GM23338 (cell line): ENCODE data around the gene TJP1. TPM values are rescaled to one million over a fixed set of nuclear protein-coding genes. Genes with fewer than 3 reads are reported as not detected.
A peak's percentile ranks its signal among the peaks of the same experiment; 100 is the strongest.

Experiments used
- ATAC-seq: fragments of 200-7000 bp; cut with Tn5 transposase; 3 replicates; pipeline ENCODE4 v1.9.1; 2020
- DNase-seq: peaks from one replicate; pipeline ENCODE4 v3.0.0-alpha.2; 2015; ENCODE audit warnings: low spot score
- H2AFZ ChIP-seq: fragments of 200-600 bp; sonication (generic); 2 replicates; pipeline ENCODE4 v1.8.0; 2016; ENCODE audit warnings: antibody characterized with exemption, mild to moderate bottlenecking, moderate library complexity
- H3F3A ChIP-seq: fragments of 200-600 bp; sonication (generic); replicated peaks from 2 replicates; pipeline ENCODE4 v1.8.0; 2017; ENCODE audit warnings: antibody characterized with exemption, mixed run types, low read depth
- H3K27ac ChIP-seq: fragments of 200-600 bp; sonication (generic); 2 replicates; pipeline ENCODE4 v1.6.1; 2016; ENCODE audit warnings: low read depth
- H3K27me3 ChIP-seq: fragments of 200-600 bp; sonication (generic); 2 replicates; pipeline ENCODE4 v1.8.0; 2016; ENCODE audit warnings: mild to moderate bottlenecking, mixed run types, moderate library complexity; ENCODE audit not compliant: insufficient read depth
- H3K36me3 ChIP-seq: fragments of 200-600 bp; sonication (generic); 2 replicates; pipeline ENCODE4 v1.8.0; 2016; ENCODE audit warnings: mild to moderate bottlenecking; ENCODE audit not compliant: insufficient read depth
- H3K4me1 ChIP-seq: fragments of 200-600 bp; sonication (generic); 2 replicates; pipeline ENCODE4 v1.8.0; 2016; ENCODE audit warnings: mild to moderate bottlenecking, moderate library complexity; ENCODE audit not compliant: insufficient read depth
- H3K4me2 ChIP-seq: fragments of 200-600 bp; sonication (generic); 2 replicates; pipeline ENCODE4 v1.7.1; 2017; ENCODE audit warnings: mixed run types
- H3K4me3 ChIP-seq: fragments of 200-600 bp; sonication (generic); 2 replicates; pipeline ENCODE4 v1.6.1; 2016; ENCODE audit warnings: mixed run types
- H3K79me2 ChIP-seq: fragments of 200-600 bp; sonication (generic); replicated peaks from 2 replicates; pipeline ENCODE4 v1.8.0; 2017; ENCODE audit warnings: mild to moderate bottlenecking; ENCODE audit not compliant: insufficient read depth
- H3K9me2 ChIP-seq: fragments of 200-600 bp; sonication (generic); 2 replicates; pipeline ENCODE4 v1.8.0; 2017; ENCODE audit not compliant: insufficient read depth
- H4K20me1 ChIP-seq: fragments of 200-600 bp; sonication (generic); replicated peaks from 2 replicates; pipeline ENCODE4 v1.8.0; 2017; ENCODE audit warnings: mild to moderate bottlenecking; ENCODE audit not compliant: insufficient read depth
- H3K27ac Mint-ChIP-seq: 2 replicates; pipeline ENCODE4 v1.8.0; 2020; ENCODE audit warnings: inconsistent platforms, mild to moderate bottlenecking, moderate library complexity, mixed read lengths
- H3K27me3 Mint-ChIP-seq: 3 replicates; pipeline ENCODE4 v1.8.0; 2022; ENCODE audit warnings: low read depth, mild to moderate bottlenecking, moderate library complexity, mixed read lengths, inconsistent platforms; ENCODE audit not compliant: insufficient read depth, poor library complexity
- H3K36me3 Mint-ChIP-seq: 3 replicates; pipeline ENCODE4 v1.8.0; 2021; ENCODE audit warnings: low read depth, mild to moderate bottlenecking, inconsistent platforms, moderate library complexity, mixed read lengths
- H3K4me1 Mint-ChIP-seq: 3 replicates; pipeline ENCODE4 v1.8.0; 2020; ENCODE audit warnings: mild to moderate bottlenecking, inconsistent platforms, mixed read lengths
- H3K4me3 Mint-ChIP-seq: 3 replicates; pipeline ENCODE4 v1.8.0; 2021; ENCODE audit warnings: moderate library complexity, mild to moderate bottlenecking, inconsistent platforms, mixed read lengths
- H3K9me3 Mint-ChIP-seq: 3 replicates; pipeline ENCODE4 v1.8.0; 2020; ENCODE audit warnings: moderate library complexity, mild to moderate bottlenecking, inconsistent platforms, mixed read lengths
- CTCF ChIP-seq, 2 experiments: fragments of 200-600 bp in 1 of 2; sonication (generic) in 1 of 2; conservative IDR thresholded peaks; 2 replicates each; pipeline versions ENCODE4 v1.5.1 to v1.6.1; 2016 to 2017; ENCODE audit warnings: antibody characterized with exemption in 2 of 2, low read depth in 2 of 2, mild to moderate bottlenecking in 2 of 2, moderate library complexity in 1 of 2
- EZH2 ChIP-seq: fragments of 200-600 bp; sonication (generic); IDR thresholded peaks from one replicate; pipeline ENCODE4 v1.8.0; 2017; ENCODE audit warnings: antibody characterized with exemption, mild to moderate bottlenecking, low read depth; ENCODE audit not compliant: unreplicated experiment
- JUNB ChIP-seq: IDR thresholded peaks from one replicate; pipeline ENCODE4 v1.6.1; 2016; ENCODE audit warnings: antibody characterized with exemption; ENCODE audit not compliant: unreplicated experiment
- ZNF331 ChIP-seq: fragments of 250-450 bp; sonication (Bioruptor Pico); IDR thresholded peaks from 2 replicates; pipeline ENCODE4 v1.5.0; 2020; ENCODE audit warnings: low read depth, mild to moderate bottlenecking, moderate library complexity
- ZNF462 ChIP-seq: fragments of 250-450 bp; sonication (Bioruptor Pico); IDR thresholded peaks from 2 replicates; pipeline ENCODE4 v1.5.0; 2020; ENCODE audit warnings: mild to moderate bottlenecking, moderate library complexity
- polyA plus RNA-seq: library from polyadenylated mRNA; unstranded; fragments of >200 nt; fragmentation: Nextera tagmentation; extraction: Ambion mirVana; gene quantifications from 2 replicates; pipeline ENCODE4 v1.2.1, GENCODE V29; 2016
- total RNA-seq: library from RNA; depleted of rRNA; stranded (reverse); fragments of >200 nt; shearing (Covaris generic); gene quantifications from 2 replicates; pipeline ENCODE4 v1.2.3, GENCODE V29; 2014

TJP1 gene
- total and polyA plus RNA-seq, 2 experiments from 2014 or later = 76.2 to 116 TPM

- no peaks in the 10 kb centered on the region for H3F3A ChIP-seq
- Mint-ChIP-seq H3K27me3 (peaks cover 20% of the 10 kb centered on the region), H3K9me3 (peaks cover 2% of the 10 kb centered on the region; the same call in 1 of the 3 replicates), H3K4me1 (peaks cover 14% of the 10 kb centered on the region), H3K27ac (no peak overlapping the region), H3K4me3 (no peak overlapping the region), H3K36me3 (no peaks in the 10 kb centered on the region; the same call in 2 of the 3 replicates)
- H3K36me3 ChIP-seq = no peaks in the 10 kb centered on the region
- H3K27ac ChIP-seq = no peak overlapping the region
- H3K79me2 ChIP-seq = no peaks in the 10 kb centered on the region
- H4K20me1 ChIP-seq = no peaks in the 10 kb centered on the region
- no peak overlapping the region for H3K4me3 ChIP-seq
- TF ChIP-seq CTCF (conservative IDR thresholded peaks at IDR 0.05; ENCODE audit: low read depth in 2 of 2) (peak; percentile 31 to 38; a peak in 3 of 4 replicates), EZH2 (no peak)
- peaks cover 13% of the 10 kb centered on the region; the same call in 1 of the 2 replicates for H3K4me1 ChIP-seq
- peaks cover 6% of the 10 kb centered on the region for H3K27me3 ChIP-seq
- H3K9me2 ChIP-seq = no peaks in the 10 kb centered on the region
- ATAC-seq (no peak), DNase-seq (no peak)
- no peak overlapping the region for H3K4me2 ChIP-seq
- no peak overlapping the region for H2AFZ ChIP-seq
Measured at GRCh38 chr15:29680465-29681165, 141.7 kb downstream of the TJP1 start.

GRCh38 chr15:29678504-29679034 lies 143.7 kb downstream of the TJP1 start:
- H3K4me1 Mint-ChIP-seq = peaks cover 18% of the 10 kb centered on the region
- Histone ChIP-seq H4K20me1 (no peaks in the 10 kb centered on the region), H3K4me2 (no peak overlapping the region), H3K79me2 (no peaks in the 10 kb centered on the region), H3K36me3 (no peaks in the 10 kb centered on the region), H3K27ac (no peak overlapping the region), H3F3A (0 out of 2 replicates have a peak, but pooled peaks cover under 1% of the 10 kb centered on the region), H3K4me3 (no peak overlapping the region), H3K9me2 (no peaks in the 10 kb centered on the region), H2AFZ (no peak overlapping the region), H3K4me1 (peaks cover 16% of the 10 kb centered on the region), H3K27me3 (peaks cover 12% of the 10 kb centered on the region)
- no peaks in the 10 kb centered on the region; the same call in 2 of the 3 replicates for H3K9me3 Mint-ChIP-seq
- no peak for TF ChIP-seq ZNF331 (CRISPR knock-in tag)
- no peak for DNase-seq
- H3K27me3 Mint-ChIP-seq = peaks cover 24% of the 10 kb centered on the region
- no peak overlapping the region for H3K4me3 Mint-ChIP-seq
- no peak for ATAC-seq
- no peak overlapping the region for H3K27ac Mint-ChIP-seq
- H3K36me3 Mint-ChIP-seq = no peaks in the 10 kb centered on the region

- Histone ChIP-seq H3K27me3 (peaks cover 12% of the 10 kb centered on the region), H2AFZ (no peak overlapping the region), H3K79me2 (no peaks in the 10 kb centered on the region), H3K27ac (no peak overlapping the region), H3K4me3 (no peak overlapping the region), H3K4me2 (no peak overlapping the region), H3K36me3 (no peaks in the 10 kb centered on the region), H3F3A (0 out of 2 replicates have a peak, but pooled peaks cover 4% of the 10 kb centered on the region), H3K4me1 (peaks cover 20% of the 10 kb centered on the region), H3K9me2 (no peaks in the 10 kb centered on the region), H4K20me1 (no peaks in the 10 kb centered on the region)
- Mint-ChIP-seq H3K4me1 (peaks cover 21% of the 10 kb centered on the region), H3K36me3 (no peaks in the 10 kb centered on the region), H3K9me3 (no peaks in the 10 kb centered on the region; the same call in 2 of the 3 replicates), H3K27ac (no peak overlapping the region), H3K27me3 (peaks cover 24% of the 10 kb centered on the region), H3K4me3 (no peak overlapping the region)
- no peak for ATAC-seq
- DNase-seq = no peak
- TF ChIP-seq JUNB (no peak), ZNF462 (CRISPR knock-in tag) (no peak)
Measured at GRCh38 chr15:29677871-29678461, 144.3 kb downstream of the TJP1 start.
